ENCODE results near the gene CAMSAP3. TPM values are rescaled to one million over a fixed set of nuclear protein-coding genes. Genes with fewer than 3 reads are reported as not detected.

The CAMSAP3 gene
- total RNA-seq, 4 donors from 2014 or later: 9.0 to 25.4 (median 14.2) TPM

DNA sequence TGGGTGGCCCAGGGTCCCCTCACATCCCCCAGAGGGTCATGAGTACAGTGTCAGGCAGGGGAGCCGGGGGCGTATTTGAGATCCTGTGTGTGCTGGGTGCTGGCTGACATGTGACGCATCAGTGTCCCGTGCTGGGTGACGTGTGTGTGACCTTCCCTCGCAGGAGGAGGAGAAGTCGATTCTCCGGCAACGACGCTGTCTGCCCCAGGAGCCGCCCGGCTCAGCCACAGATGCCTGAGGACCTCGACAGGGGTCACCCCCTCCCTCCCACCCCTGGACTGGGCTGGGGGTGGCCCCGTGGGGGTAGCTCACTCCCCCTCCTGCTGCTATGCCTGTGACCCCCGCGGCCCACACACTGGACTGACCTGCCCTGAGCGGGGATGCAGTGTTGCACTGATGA, 34.3 kb upstream of the CAMSAP3 start:
- intact Hi-C loops (cut with DNase I): no loop called here
- no peak for TF ChIP-seq CTCF (IDR thresholded peaks at IDR 0.05)
- Histone ChIP-seq H3K4me3 (replicated peaks in 1 of 3) (no peak overlapping the region), H3K4me1 (no peaks in the 10 kb centered on the region), H3K9me3 (no peaks in the 10 kb centered on the region), H3K27ac (no peak overlapping the region), H3K36me3 (peaks cover 27 to 36% of the 10 kb centered on the region in 2 donors), H3K27me3 (no peaks in the 10 kb centered on the region)
- WGBS, 2 donors: 92 to 93% methylated on average over 12 to 17 of the region's 17 CpGs
- DNase-seq: no peak

DNA sequence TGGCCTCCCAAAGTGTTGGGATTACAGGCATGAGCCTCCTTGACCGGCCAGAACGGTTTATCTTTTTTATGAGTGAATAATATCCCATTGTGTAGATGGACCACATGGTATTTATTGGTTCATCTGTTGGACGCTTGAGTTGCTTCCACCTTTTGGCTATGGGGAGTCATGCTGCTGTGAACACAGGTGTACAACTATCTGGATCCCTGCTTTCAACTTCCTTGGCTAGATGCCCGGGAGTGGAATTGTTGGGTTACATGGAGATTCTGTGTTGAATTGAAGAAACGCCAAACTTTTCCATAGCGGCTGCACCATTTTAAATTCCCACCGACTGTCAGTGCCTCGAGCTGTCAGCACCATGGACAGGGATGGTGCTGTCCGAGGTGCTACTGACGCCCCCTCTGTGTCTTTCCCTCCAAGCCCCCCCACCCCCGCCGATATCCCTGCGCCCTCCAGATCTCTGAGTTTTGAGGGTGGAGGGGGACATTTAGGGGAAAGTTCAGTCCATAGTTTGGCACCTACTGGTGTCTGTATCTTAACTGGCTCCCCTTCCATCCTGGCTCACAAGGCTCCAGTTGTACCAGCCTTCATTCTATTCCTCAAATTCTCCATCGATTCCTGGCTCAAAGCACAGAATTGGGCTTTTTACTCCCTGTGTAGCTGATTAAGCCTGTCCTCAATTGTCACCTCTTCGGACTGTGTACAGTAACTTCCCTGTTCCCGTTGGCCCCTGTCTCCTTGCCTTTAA, 32.8 kb upstream of the CAMSAP3 start:
- WGBS, 2 donors: 56 to 64% methylated on average over 16 of the region's 16 CpGs
- H3K9me3 ChIP-seq: no peaks in the 10 kb centered on the region
- TF ChIP-seq POLR2A (IDR thresholded peaks at IDR 0.05): no peak
- no peak for TF ChIP-seq CTCF (IDR thresholded peaks at IDR 0.05)
- no peak for DNase-seq
- H3K4me1 ChIP-seq: no peaks in the 10 kb centered on the region
- H3K4me3 ChIP-seq (replicated peaks in 1 of 3): no peak overlapping the region
- intact Hi-C loops (cut with DNase I): no loop called here
- H3K36me3 ChIP-seq: peaks cover 15 to 21% of the 10 kb centered on the region in 2 donors
- no peaks in the 10 kb centered on the region for H3K27me3 ChIP-seq
- no peak overlapping the region for H3K27ac ChIP-seq

GRCh38 chr19:7564866-7565265, 30.8 kb upstream of the CAMSAP3 start:
- Histone ChIP-seq H3K4me3 (replicated peaks in 1 of 3) (no peak overlapping the region), H3K27me3 (no peaks in the 10 kb centered on the region), H3K36me3 (peaks cover 0 to 6% of the 10 kb centered on the region in 2 donors), H3K9me3 (no peaks in the 10 kb centered on the region), H3K27ac (no peak overlapping the region), H3K4me1 (no peaks in the 10 kb centered on the region)
- DNase-seq: no peak
- intact Hi-C loops (cut with DNase I): loop anchor here (5.0 kb wide), 1 partner anchor 232 kb away; no protein-coding TSS in a partner anchor
- TF ChIP-seq POLR2A (IDR thresholded peaks at IDR 0.05) (no peak), CTCF (IDR thresholded peaks at IDR 0.05) (no peak)
- WGBS, 2 donors: 94 to 96% methylated on average over 4 of the region's 4 CpGs

DNA sequence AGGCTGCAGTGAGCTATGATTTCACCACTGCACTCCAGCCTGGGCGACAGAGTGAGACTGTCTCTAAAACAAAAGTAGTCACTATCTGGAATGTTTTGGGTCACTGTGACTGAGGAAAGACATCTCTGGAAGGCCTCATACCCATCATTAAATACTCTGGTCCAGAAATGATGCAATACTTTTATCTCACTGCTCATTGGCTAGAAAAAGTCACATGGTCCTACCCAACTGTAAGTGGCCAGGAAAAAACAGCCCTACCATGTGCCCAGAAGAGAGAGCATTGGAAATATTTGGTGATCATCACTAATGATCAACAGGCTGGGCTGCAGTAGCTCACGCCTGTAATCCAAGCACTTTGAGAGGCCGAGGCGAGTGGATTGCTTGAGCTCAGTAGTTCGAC, 30.3 kb upstream of the CAMSAP3 start:
- DNase-seq: no peak
- H3K27me3 ChIP-seq: no peaks in the 10 kb centered on the region
- peaks cover 0 to 4% of the 10 kb centered on the region in 2 donors for H3K36me3 ChIP-seq
- TF ChIP-seq CTCF (IDR thresholded peaks at IDR 0.05) (no peak), POLR2A (IDR thresholded peaks at IDR 0.05) (no peak)
- H3K9me3 ChIP-seq: no peaks in the 10 kb centered on the region
- WGBS, 2 donors: 86 to 95% methylated on average over 5 of the region's 5 CpGs
- intact Hi-C loops (cut with DNase I): loop anchor here (5.0 kb wide), 1 partner anchor 232 kb away; no protein-coding TSS in a partner anchor
- no peaks in the 10 kb centered on the region for H3K4me1 ChIP-seq
- H3K4me3 ChIP-seq (replicated peaks in 1 of 3): no peak overlapping the region
- no peak overlapping the region for H3K27ac ChIP-seq

- no peaks in the 10 kb centered on the region for H3K4me1 ChIP-seq
- H3K36me3 ChIP-seq: no peaks in the 10 kb centered on the region
- 86 to 88% methylated on average over 5 of the region's 5 CpGs for WGBS, 2 donors
- TF ChIP-seq CTCF (IDR thresholded peaks at IDR 0.05) (no peak), POLR2A (IDR thresholded peaks at IDR 0.05) (no peak)
- no peaks in the 10 kb centered on the region for H3K27me3 ChIP-seq
- DNase-seq: no peak
- no peak overlapping the region for H3K27ac ChIP-seq
- no peaks in the 10 kb centered on the region for H3K9me3 ChIP-seq
- intact Hi-C loops (cut with DNase I): no loop called here
- no peak overlapping the region for H3K4me3 ChIP-seq (replicated peaks in 1 of 3)
Observed at GRCh38 chr19:7570761-7571160, 24.9 kb upstream of the CAMSAP3 start.
